ENCODE data around the gene PPIG. TPM values are rescaled to one million over a fixed set of nuclear protein-coding genes. Genes with fewer than 3 reads are reported as not detected.

PPIG gene
- total RNA-seq, 1 donor from 2014 or later = 35.5 TPM

DNA sequence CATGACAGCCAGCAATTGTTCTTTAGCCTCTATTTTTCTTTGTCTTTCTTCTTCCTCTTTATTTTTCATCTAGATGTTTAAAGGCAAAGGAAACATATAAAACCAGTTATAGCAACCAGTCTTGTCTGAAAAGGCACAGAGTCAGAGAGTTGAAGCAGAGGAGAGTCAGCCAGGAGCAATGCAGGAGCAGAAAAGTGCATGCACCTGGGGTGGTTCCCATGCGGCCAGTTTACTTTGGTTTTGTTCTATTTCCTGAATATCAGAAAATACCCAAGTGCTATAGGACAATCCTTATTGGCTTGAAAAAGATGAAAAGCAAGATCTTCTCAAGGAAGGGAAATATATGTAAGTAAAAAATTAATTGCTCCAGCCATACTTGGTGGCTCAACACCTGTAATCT is 65.1 kb downstream of the PPIG start:
- DNase-seq (no peak), ATAC-seq (ENCODE audit: poor library complexity) (no peak)
- intact Hi-C loops (cut with DNase I) = no loop called here

DNA sequence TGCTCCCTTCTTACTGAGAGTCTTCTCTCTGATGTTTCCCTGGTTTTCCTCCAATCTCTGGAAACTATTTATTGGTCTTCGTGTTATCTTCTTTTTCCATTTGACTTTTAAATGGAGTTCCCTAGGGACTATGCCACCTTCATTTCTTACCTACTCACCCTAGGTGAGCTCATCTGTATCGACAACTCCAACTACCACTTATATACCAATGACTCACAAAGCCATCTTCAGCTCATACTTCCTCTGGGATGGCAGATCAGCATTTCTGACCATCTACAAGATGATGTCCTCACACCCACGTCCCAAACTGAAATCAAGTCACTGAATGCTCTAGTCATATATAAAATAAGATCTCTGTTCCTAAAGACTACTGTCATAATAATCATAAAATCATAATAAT is 69.5 kb downstream of the PPIG start:
- no peak for ATAC-seq (ENCODE audit: poor library complexity)
- intact Hi-C loops (cut with DNase I) = no loop called here
- no peak for DNase-seq

DNA sequence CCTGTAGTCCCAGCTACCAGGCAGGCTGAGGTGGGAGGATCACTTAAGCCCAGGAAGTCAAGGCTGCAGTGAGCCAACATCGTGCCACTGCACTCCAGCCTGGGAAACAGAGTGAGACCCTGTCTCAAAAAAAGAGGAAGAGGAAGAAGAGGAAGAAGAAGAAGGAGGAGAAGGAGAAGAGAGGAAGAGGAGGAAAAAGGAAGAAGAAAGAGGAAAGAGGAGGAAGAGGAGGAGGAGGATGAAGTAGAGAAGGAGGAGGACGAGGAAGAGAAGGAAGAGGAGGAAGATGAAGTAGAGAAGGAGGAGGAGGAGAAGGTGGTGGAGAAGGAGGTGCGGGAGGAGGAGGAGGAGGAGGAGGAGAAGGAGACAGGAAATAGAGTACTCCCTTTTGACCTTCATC is 72.0 kb downstream of the PPIG start:
- no peak for ATAC-seq (ENCODE audit: poor library complexity)
- no peak for DNase-seq

DNA sequence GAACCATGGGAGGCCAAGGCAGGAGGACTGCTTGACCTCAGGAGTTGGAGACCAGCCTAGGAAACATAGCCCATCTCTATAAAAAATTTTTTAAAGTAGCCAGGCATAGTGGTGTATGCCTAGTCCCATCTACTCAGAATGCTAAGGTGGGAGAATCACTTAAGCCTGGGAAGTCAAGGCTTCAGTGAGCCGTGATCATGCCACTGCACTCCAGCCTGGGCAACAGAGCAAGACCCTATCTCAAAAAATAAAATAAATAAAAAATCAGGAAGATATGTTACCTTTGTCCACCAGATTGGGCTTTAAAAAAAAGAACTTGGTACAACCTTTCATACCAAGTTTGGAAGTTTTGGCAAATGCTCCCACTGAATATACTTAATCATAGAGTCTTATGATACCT is 74.7 kb downstream of the PPIG start:
- ATAC-seq (ENCODE audit: poor library complexity) = no peak
- DNase-seq = no peak
- intact Hi-C loops (cut with DNase I) = no loop called here

More for the DNA sequence above, 72.0 kb downstream of the PPIG start:
- intact Hi-C loops (cut with DNase I) = no loop called here

DNA sequence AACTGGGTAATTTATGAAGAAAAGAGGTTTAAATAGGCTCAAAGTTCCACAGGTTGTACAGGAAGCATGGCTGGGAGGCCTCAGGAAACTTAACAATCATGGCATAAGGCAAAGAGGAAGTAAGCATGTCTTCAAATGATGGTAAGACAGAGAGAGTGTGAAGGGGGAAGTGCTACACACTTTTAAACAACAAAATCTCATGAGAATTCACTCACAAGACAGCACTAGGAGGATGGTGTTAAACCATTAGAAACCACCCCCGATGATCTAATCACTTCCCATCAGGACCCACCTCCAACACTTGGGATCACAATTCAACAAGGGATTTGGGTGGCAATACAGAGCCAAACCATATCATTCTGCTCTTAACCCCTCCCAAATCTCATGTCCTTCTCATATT is 75.2 kb downstream of the PPIG start:
- intact Hi-C loops (cut with DNase I) = no loop called here
- DNase-seq = no peak
- no peak for ATAC-seq (ENCODE audit: poor library complexity)

DNA sequence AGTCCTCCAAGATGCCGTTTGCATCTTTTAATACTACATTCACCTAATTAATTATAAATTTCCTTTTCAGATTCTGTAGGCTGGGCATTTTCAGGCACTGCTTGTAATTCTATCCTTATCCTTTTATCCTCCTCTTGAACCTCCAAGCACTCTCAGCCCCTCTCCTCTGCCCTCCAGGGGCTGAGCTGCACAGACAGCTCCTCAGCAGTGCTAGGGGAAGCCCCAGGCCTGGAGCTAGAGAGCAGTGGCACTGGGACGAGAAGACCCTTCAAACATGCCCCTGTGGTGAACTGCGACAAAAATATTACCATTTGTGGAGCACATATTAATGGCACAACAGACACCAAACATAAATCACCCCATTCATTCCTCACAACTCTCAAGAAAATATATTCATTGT is 77.1 kb downstream of the PPIG start:
- no peak for DNase-seq
- no peak for ATAC-seq (ENCODE audit: poor library complexity)
- intact Hi-C loops (cut with DNase I) = no loop called here

DNA sequence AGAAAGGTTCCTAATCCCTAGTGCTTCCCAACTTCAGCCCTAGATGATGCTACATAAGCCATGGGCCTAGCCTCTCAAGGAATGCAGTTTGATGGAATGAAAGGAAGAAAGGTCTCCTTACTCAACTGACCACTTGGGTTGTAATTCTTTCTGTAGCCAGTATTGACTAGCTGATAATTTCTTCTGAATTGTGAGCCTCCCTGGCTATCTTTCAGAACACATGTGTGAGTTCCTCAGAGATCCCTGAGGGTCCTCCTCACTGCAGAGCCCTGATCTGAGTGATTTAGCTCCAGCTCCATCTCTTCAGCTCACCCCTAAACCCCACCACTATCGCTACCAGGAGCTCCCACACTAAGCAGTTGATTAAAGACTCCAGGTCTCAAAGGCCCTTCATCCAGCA is 78.6 kb downstream of the PPIG start:
- DNase-seq (no peak), ATAC-seq (ENCODE audit: poor library complexity) (no peak)
- intact Hi-C loops (cut with DNase I) = no loop called here

DNA sequence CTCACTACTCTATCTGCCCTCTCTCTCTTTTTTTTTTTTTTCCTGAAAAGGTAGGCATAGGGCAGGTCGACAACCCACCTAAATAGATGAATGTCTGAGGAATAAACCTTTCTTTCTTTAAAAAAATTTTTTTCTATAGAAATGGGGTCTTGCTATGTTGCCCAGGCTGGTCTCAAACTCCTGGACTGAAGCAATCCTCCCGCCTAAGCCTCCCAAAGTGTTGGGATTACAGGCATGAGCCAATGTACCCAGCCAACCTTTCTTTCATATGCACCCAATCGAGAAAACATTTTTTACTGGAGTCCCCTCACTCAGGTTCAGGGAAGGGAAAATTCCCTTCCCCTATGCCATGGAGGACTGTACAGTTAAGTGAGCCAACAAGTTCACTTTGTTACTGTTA is 79.1 kb downstream of the PPIG start:
- ATAC-seq (ENCODE audit: poor library complexity) = no peak
- DNase-seq = no peak
- intact Hi-C loops (cut with DNase I) = no loop called here

DNA sequence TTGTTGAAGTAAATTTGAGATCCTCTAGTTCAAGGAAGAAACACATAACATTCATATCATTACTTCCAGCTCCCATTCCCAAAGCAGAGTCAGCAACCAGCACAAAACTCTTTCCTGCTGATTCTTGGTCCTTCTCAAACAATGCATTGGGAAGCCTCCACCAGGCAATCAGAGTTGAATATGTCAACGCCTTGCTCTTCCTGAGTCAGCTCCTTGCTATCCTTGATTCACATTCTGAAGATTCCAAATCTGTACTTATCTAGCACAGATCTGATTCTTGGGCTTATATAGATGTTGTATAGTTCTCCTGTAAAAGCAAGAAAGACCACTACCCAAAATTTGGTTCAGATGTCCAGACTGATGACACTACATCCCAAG is 80.4 kb downstream of the PPIG start:
- intact Hi-C loops (cut with DNase I) = no loop called here
- ATAC-seq (ENCODE audit: poor library complexity) (no peak), DNase-seq (no peak)

DNA sequence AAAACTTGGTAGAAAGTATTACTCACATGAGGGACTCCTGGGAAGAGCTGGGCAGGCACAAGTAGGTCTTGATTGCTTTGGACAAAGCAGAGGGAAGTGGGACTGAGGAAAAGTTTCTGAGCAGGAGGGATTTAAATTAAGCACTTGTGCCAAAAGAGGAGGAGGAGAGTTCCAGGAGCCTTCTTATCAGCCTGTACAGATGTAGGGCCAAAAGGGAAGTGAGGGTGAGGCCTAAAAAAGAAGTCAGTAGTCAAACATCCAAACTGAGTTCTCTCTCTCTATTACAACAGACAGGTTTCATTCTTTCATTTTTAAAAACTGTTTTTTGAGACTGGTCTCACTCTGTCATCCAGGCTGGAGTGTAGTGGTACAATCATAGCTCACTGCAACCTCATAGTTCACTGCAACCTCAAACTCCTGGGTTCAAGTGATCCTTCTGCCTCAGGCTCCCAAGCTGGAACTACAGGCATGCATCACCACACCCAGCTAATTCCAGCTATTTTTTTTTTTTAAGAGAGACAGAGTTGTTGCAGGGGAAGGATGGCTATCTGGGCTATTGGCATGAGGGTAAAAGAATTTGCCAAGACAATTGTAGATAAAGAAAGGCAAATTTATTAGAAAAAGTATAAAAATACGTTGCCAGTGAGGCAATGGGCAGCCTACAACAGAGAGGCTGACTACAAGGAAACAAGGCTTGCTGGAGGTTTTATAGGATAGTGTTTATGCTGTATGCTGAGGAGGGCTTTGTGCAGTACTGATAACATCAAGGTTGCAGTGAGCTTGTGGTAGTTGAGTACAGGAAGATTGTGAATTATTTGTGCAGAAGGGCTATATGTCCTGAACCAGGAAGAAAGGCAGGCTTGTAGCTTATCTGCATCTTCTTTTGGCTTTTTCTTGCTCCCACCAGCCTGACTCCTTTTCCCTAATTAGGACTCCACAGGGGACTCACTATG is 81.1 kb downstream of the PPIG start:
- intact Hi-C loops (cut with DNase I) = no loop called here
- DNase-seq (no peak), ATAC-seq (ENCODE audit: poor library complexity) (peak; percentile 15)

DNA sequence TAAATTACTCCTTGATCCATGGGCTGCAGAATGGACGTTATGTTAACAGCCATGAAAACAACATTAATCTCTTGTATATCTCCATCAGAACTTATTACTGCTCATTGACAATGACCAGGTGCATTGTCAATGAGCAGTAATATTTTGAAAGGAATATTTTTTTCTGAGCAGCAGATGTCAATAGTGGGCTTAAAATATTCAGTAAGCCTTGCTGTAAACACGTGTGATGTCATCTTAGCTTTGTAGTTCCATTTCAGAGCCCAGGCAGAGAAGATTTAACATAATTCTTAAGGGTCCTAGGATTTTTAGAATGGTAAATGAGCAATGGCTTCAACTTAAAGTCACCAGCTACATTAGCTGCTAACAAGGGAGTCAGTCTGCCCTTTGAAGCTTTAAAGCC is 83.4 kb downstream of the PPIG start:
- no peak for ATAC-seq (ENCODE audit: poor library complexity)
- DNase-seq = no peak
- intact Hi-C loops (cut with DNase I) = no loop called here

DNA sequence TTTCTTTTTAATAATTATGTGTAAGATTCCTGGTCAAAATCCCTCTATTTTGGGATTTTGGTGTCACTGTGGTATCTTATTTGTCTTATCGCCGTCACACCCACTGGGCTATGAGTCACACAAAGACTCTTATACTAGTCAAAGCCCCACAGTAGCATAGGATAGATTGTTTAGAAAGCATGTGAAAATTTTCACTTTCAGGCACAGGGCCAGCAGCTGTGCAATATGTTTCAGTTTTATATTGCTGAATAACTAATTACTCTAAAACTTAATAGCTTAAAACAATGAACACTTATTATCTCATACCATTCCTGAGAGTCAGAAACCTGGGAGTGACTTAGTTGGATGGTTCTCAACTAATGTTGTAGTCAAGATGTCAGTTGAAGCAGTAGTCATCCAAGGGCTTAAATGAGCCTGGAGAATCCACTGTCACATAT is 86.1 kb downstream of the PPIG start:
- intact Hi-C loops (cut with DNase I) = no loop called here
- no peak for DNase-seq
- no peak for ATAC-seq (ENCODE audit: poor library complexity)

DNA sequence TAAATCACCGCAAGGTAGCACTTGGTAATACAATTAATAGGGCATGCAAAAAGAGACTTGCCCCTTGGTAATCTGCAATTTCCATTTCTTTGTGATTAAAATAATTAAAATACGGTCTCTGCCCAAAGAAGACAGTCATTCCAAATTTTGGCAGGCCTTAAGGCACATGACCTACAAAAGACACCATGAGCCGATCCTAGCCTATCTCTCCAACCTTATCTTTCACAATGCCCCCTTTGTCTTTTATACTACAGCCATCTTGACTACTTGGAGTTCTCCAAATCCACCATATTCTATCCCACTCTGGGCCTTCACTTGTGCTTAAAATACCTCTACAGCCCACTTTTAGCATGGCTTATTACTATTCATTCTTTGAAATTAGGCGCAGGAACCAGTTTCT is 86.8 kb downstream of the PPIG start:
- DNase-seq = no peak
- ATAC-seq (ENCODE audit: poor library complexity) = no peak
- intact Hi-C loops (cut with DNase I) = no loop called here

DNA sequence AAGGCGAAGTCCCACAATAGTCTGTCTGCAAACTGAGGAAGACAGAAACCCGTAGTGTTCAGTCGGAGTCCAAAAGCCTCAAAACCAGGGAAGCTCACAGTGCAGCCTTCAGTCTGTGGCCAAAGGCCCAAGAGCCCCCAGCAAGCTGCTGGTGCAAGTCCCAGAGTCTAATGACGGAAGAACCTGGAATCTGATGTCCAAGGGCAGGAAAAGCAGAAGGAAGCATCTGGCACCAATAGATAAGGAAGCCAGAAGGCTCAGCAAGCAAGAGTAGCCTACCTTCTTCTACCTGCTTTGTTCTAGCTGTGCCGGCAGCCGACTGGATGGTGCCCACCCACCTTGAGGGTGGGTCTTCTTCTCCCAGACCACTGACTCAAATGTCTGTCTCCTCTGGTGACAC is 88.3 kb downstream of the PPIG start:
- intact Hi-C loops (cut with DNase I) = no loop called here
- DNase-seq (no peak), ATAC-seq (ENCODE audit: poor library complexity) (no peak)

DNA sequence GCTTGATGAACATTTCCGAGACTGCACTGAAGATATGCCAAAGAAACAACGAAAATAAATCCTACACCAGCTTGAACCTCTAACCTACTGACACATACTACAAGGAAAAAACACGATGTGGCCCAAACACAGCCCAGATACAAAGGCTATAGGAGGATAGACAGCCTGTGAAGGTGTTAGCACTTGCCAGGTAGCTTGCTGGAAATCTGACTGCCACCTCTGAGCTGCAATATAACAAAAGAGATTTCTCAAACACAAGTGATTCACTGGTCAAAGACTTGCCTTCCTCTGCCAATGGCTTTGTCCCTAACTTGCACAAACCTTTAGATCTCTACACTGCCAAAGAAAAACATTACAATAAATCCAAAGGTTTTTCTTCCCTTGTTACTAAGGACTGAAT is 89.0 kb downstream of the PPIG start:
- DNase-seq (no peak), ATAC-seq (ENCODE audit: poor library complexity) (no peak)
- intact Hi-C loops (cut with DNase I) = no loop called here

DNA sequence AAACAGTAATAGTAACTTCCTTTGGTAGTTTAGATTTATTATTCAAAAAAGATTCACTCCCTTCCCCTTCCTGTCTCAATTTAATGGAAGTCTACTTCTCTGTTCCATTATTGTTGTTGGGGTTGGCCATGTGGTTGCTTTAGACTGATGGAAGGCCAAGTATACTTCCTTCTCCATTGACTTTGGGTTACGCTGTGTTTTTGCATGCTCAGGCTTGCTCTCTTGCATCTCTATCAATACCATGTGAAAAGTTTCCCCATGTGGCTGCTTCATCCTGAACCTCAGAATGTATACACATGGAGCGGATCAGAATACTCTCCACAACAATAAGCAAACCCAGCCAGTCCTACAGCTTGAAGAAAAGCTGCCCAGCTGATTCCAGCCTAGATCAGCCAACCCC is 89.8 kb downstream of the PPIG start:
- DNase-seq = no peak
- intact Hi-C loops (cut with DNase I) = no loop called here
- ATAC-seq (ENCODE audit: poor library complexity) = no peak

DNA sequence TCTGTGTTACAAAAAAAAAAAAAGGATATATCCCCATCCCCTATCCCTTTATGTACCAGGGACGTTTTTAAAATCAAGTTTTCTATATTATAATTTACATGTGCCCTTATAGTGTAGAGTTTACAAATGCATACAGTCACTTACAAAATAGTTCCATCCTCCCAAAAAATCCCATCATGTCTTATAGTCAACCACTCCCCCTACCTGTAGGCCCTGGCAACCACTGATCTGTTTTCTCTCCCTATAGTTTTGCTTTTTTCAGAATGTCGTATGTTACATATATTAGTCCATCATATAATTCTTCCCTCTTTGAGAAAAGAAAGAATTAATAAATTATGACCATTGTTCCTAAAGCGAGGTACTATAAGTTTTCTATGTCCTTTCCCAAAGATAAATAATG is 92.2 kb downstream of the PPIG start:
- DNase-seq (no peak), ATAC-seq (ENCODE audit: poor library complexity) (no peak)
- intact Hi-C loops (cut with DNase I) = no loop called here

DNA sequence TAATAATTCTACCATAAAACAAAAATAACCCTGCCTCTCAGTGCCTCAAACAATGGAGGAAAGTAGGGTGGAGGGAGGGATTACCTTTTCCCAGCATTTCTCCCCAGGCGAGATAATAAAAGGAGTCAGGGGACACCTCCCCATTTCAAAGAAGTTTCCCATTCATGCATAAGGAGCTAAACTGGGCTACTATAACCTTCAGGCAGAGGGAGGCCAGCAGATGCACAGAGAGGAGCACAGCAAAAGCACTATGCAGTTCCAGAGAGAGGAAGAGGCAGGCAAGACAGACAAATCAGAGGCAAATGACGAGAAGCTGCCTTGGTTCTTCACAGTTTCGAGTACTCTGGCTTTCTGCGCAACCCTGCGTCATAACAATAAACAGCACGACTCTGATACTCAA is 92.7 kb downstream of the PPIG start:
- no peak for DNase-seq
- intact Hi-C loops (cut with DNase I) = no loop called here
- no peak for ATAC-seq (ENCODE audit: poor library complexity)

DNA sequence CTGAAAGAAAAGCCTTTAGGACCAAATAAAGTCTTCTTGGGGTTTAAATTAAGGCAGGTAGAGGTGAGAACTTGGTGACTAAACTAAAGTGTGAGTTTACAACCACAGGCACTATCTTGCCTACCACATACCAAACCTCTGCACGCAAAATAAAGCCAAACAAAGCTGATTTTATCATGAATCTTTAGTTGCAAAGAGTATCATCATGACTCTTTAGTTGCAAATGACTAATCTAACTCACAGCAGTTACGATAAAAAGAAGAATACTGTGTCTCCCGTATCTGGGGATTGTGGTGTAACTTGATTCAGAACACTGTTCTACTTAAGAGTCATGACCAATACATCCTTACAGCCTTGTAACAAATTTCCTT is 98.9 kb downstream of the PPIG start:
- ATAC-seq (ENCODE audit: poor library complexity) (no peak), DNase-seq (no peak)
- intact Hi-C loops (cut with DNase I) = no loop called here

DNA sequence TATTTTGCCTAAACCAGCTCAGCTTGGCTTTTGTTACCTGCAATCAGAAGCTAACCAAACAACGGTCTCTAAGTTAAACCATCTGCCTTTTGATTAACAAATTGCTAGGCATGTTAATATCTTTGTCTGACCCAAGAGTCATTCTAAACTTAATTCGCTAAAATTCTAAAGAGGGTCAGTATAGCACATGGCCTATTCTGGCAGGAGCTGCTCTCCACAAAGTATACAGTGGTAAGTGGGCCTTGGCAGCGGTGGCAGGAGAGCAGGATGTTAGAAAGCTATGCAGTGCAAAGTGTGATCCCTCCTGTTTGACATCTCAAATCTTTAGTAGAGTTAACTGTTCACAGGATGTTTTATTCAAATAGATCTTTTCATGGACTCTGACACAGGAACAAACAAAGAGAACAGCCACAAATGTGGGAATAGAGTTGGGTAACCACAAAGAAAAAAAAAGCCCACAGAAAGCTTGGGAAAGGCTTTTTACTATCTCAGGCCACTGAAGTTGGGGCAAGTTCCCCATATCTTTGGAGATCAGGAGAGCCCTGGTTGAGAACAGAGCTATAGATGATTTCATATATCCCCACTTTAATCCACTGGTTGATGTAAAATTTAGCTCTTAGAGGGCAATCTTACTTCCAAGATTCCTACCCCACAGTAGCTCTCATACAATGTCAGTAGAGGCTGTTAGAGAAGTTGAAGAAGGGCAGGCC is 99.4 kb downstream of the PPIG start:
- ATAC-seq (ENCODE audit: poor library complexity) = no peak
- intact Hi-C loops (cut with DNase I) = no loop called here

More for the DNA sequence above, 99.4 kb downstream of the PPIG start:
- no peak for DNase-seq

Data from Right ventricle myocardium superior (tissue), 1 donor.